GM18907 (cell line): ENCODE measurements around the gene ZNF618.

Source experiments
- ATAC-seq: cut with Tn5 transposase; IDR thresholded peaks from one replicate; pipeline ENCODE4 v1.9.1; 2021; ENCODE audit warnings: mild to moderate bottlenecking, moderate library complexity; ENCODE audit not compliant: unreplicated experiment

The ZNF618 gene

GRCh38 chr9:114053246-114054005 is 177.3 kb downstream of the ZNF618 start:
- ATAC-seq = no peak

DNA sequence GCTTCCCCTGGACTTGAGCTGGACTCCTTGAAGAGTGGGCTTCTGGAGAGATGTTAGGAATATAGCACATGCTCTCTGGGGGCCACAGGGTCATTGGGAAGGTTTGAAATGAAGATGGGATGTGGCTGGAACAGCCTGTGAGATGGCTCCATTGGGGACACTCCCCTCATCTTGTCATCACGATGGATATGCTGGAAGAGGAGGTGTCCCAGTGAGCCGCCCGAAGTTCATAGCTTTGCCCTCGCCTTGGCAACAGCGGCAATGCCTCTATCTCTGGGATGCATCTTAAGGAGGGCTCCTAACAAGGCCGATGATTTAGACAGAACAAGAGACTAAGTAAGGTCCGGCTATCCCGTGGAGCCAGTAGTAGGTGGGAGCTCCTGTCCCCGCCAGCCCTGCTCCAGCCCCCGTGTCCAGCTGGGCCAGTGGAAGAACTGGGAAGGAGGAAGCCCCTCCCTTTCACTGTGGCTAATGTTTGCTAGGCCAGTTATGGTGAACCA is 178.1 kb downstream of the ZNF618 start:
- ATAC-seq = no peak

GRCh38 chr9:114055061-114055460 is 179.0 kb downstream of the ZNF618 start:
- ATAC-seq = no peak

- ATAC-seq = no peak
These were observed 179.8 kb downstream of the ZNF618 start for GRCh38 chr9:114055894-114056293.

DNA sequence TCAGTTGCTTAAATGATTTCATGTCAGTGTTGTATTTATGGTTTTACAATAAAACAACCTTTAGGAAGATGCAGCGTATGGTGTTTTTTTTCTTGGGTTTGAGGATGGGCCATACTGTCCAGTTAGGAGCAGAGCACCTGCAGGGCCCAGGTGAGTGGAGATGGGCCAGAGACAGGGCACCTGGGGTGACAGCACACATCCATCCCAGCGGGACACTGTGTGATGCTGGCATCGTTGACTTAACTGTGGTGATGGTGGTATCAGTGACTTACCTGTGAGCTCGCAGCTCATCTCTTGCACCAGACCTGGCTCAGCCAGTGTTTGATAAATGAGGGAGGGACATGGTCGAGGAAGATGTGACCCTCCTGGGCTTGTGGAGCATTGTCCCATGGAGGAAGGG is 180.4 kb downstream of the ZNF618 start:
- ATAC-seq = no peak

- ATAC-seq = no peak
These were observed 181.2 kb downstream of the ZNF618 start for GRCh38 chr9:114057161-114057885.

- ATAC-seq = no peak
These were observed 182.6 kb downstream of the ZNF618 start for GRCh38 chr9:114058688-114059046.

- ATAC-seq = no peak
These were observed 183.1 kb downstream of the ZNF618 start for GRCh38 chr9:114059047-114059803.

DNA sequence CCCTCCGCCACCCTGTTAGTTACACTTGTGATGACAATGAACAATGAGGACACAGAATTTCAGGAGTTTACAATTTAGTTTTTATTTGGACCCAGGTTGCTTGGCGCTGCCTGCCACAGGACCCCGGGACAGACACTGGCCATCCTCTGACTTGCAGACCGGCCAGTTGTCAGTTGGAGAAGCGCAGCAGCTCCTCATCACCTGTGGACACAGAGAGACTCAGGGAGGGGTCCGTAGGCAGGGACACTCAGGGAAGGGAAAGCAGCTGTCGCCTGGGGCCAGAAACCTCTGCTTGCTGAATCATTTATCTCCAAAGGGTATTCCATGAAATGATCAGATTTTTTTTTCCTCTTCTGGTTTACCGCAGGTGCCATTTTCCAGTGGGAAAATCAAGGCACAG is 184.0 kb downstream of the ZNF618 start:
- no peak for ATAC-seq

- no peak for ATAC-seq
These were observed 184.6 kb downstream of the ZNF618 start for GRCh38 chr9:114060711-114061110.

- ATAC-seq = no peak
These were observed 185.2 kb downstream of the ZNF618 start for GRCh38 chr9:114061292-114061691.

DNA sequence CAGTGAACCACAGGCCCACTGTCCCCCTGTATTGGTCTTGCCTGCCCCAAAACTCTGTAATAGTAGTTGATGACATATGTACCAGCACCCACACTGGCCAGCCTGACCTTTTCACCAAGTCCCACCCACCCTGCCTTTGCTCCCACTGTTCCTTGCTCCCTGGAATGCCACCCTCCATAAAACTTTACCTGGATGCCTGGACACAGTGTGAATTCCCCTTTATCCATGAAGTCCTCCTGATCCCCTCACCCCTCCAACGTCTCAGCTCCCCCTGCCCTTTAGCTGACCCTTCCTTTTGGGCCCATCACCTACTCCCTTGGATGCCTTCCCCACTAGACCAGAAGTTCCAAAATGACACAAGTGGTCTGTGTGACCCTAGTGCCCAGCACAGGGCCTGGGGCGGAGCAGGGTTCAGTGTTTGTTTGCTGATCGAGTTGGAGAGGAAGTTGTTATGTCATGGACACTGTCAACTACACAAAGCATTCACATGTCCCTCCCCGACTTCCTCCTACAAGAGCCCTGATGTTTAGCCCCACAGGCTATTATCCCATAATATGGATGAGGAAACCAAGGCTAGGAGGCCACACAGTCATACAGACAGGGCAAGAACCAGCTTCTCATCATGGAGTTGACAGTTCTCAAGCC is 185.8 kb downstream of the ZNF618 start:
- ATAC-seq = no peak

DNA sequence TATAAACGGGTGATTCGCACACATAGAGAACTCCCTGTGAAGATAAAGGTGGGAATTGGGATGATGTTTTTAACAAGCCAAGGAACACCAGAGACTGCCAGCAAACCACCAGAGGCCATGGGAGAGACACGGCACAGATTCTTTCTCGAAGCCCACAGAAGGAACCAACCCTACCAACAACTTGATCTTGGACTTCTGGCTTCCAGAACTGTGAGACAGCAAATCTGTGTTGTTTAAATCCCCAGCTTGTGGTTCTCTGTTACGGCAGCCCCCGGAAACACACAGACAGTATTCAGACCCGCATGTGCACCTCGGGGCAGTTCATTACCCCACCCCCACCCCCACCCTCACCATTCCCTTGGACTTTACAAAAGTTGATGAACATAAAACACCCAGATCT is 189.2 kb downstream of the ZNF618 start:
- ATAC-seq = no peak

- no peak for ATAC-seq
These were observed 193.5 kb downstream of the ZNF618 start for GRCh38 chr9:114069476-114070187.

- ATAC-seq = no peak
These were observed 194.3 kb downstream of the ZNF618 start for GRCh38 chr9:114070188-114071103.

- ATAC-seq = no peak
These were observed 195.2 kb downstream of the ZNF618 start for GRCh38 chr9:114071197-114071795.

DNA sequence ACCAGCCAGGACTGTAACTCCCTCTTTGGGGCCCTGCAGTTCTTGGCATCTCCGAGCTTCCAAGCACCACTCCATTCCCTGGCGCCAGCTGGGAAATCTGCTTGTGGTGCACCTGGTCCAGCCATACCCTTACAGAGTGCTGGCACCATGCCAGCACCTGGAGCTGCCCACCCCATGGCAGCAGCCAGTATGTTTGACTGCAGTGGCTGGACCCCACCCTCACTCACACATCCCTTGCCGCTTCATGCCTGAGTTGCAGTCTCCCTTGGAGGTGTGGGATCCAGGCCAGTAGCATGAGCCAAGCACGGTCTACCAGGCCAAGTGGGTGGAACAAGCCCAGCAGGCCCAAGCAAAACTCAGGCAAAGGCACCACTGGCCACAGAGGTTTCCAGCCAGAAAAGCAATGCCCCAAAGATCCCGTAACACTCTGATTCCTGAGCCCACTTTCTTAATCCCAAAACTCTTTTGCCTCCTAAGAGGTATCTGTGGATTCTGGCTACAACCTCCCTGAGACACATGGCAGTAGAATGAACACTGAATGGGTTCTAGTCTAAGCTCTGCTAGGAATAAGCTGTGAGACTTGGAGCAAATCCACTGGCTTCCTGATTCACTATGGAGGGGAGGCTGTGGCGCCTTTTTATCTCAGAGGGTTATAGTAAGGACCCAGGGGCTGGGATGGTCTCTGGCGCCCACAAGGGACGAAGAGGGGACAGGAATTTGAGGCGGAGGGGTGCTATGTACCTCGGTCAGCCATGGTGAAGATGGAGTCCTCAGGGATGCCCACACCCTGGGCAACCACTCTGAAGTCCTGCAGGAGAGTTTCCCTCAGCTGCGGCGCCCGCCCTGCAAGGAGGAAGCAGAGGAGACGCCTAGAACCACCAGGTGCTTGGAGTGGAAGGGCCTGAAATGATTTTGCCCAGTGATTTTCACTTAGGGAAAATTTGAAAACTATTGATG is 196.4 kb downstream of the ZNF618 start:
- ATAC-seq = no peak

DNA sequence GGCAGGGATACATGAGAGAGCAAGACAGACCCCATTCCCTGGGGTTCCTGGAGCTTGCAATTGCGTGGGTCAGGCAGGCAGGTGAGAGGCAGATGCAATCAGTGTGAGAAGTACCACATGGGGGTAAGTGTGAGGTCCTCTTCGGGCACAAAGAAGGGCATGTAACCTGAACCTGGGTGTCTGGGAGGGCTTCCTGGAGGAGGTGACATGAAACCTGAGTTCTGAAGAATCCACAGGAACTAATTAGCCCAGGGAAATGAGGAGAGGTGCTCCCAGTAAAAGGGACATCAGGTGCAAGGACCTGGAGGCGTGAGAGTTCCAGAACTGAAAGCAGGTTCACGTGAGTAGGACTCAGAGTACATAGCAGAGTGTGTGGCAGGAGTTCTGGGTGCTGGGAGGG is 199.5 kb downstream of the ZNF618 start:
- no peak for ATAC-seq
